Endothelial cell (in vitro differentiated cells): ENCODE data around the gene THEMIS2. TPM values are rescaled to one million over a fixed set of nuclear protein-coding genes. Genes with fewer than 3 reads are reported as not detected.
A peak's percentile ranks its signal among the peaks of the same experiment; 100 is the strongest.
"Not testable (repeated sequence)": the region's sequence is repeated elsewhere in the genome, so short reads cannot be mapped to it uniquely, and the experiment has no call there.

Experiments used
- DNase-seq: peaks from one replicate; pipeline ENCODE4 v3.0.0; 2021; ENCODE audit warnings: low spot score
- H3K27ac Mint-ChIP-seq: one replicate; pipeline ENCODE4 v1.8.0; 2021; ENCODE audit warnings: mixed read lengths, inconsistent platforms; ENCODE audit not compliant: unreplicated experiment
- H3K27me3 Mint-ChIP-seq: one replicate; pipeline ENCODE4 v1.8.0; 2021; ENCODE audit warnings: mild to moderate bottlenecking, moderate library complexity, mixed read lengths, inconsistent platforms; ENCODE audit not compliant: unreplicated experiment
- H3K36me3 Mint-ChIP-seq: one replicate; pipeline ENCODE4 v1.8.0; 2021; ENCODE audit warnings: mild to moderate bottlenecking, low read depth, mixed read lengths, inconsistent platforms; ENCODE audit not compliant: unreplicated experiment
- H3K4me1 Mint-ChIP-seq: one replicate; pipeline ENCODE4 v1.8.0; 2021; ENCODE audit warnings: mild to moderate bottlenecking, mixed read lengths, inconsistent platforms; ENCODE audit not compliant: unreplicated experiment
- H3K4me3 Mint-ChIP-seq: one replicate; pipeline ENCODE4 v1.8.0; 2021; ENCODE audit warnings: mild to moderate bottlenecking, mixed read lengths, inconsistent platforms; ENCODE audit not compliant: unreplicated experiment
- H3K9me3 Mint-ChIP-seq: one replicate; pipeline ENCODE4 v1.8.0; 2021; ENCODE audit warnings: mixed read lengths, inconsistent platforms; ENCODE audit not compliant: unreplicated experiment
- CTCF ChIP-seq: fragments of 200-600 bp; sonication (generic); IDR thresholded peaks from one replicate; pipeline ENCODE4 v1.5.0; 2021; ENCODE audit warnings: antibody characterized with exemption; ENCODE audit not compliant: unreplicated experiment
- long read RNA-seq: library from polyadenylated mRNA; unstranded; transcript quantifications from one replicate; pipeline ENCODE4 v2.0.0, GENCODE V29; 2020; ENCODE audit not compliant: unreplicated experiment
- total RNA-seq: library from RNA; stranded (reverse); fragmentation: NEBNext Ultra II Directional; extraction: Animal tissue kit (Norgen Biotek cat#: 25700); gene quantifications from one replicate; pipeline ENCODE4 v1.2.1, GENCODE V29; 2021; ENCODE audit not compliant: unreplicated experiment

THEMIS2 gene
- total RNA-seq: 9.6 TPM
- long read RNA-seq, partial matches to known transcripts: 0 of 2 reads
- long read RNA-seq, other reads (novel, unspliced or antisense): 1 of 2 reads

GRCh38 chr1:27872059-27872801 lies at the start of gene THEMIS2:
TSS of gene THEMIS2 (plus strand) at chr1:27872544. CDS start at chr1:27872572, 28 bp downstream.
- no peak for TF ChIP-seq CTCF
- no peaks in the 10 kb centered on the region for H3K36me3 Mint-ChIP-seq
- H3K9me3 Mint-ChIP-seq: no peaks in the 10 kb centered on the region
- peak; percentile 76 for DNase-seq
- peaks cover 14% of the 10 kb centered on the region for H3K4me1 Mint-ChIP-seq
- H3K27ac Mint-ChIP-seq: peak within 1 kb of the TSS; percentile 48
- H3K27me3 Mint-ChIP-seq: no peaks in the 10 kb centered on the region
- peak within 1 kb of the TSS; percentile 90 for H3K4me3 Mint-ChIP-seq

- Mint-ChIP-seq H3K36me3 (peaks cover 7% of the 10 kb centered on the region), H3K4me1 (no peaks in the 10 kb centered on the region), H3K27ac (no peak overlapping the region), H3K27me3 (peaks cover 1% of the 10 kb centered on the region), H3K4me3 (no peak overlapping the region), H3K9me3 (no peaks in the 10 kb centered on the region)
- DNase-seq: no peak
- TF ChIP-seq CTCF: no peak
These were observed 48.6 kb upstream of the THEMIS2 start for GRCh38 chr1:27823784-27824183.

GRCh38 chr1:27824411-27824810 lies 47.9 kb upstream of the THEMIS2 start:
- Mint-ChIP-seq H3K36me3 (peaks cover 5% of the 10 kb centered on the region), H3K9me3 (no peaks in the 10 kb centered on the region), H3K4me3 (no peak overlapping the region), H3K4me1 (no peaks in the 10 kb centered on the region), H3K27me3 (peaks cover 1% of the 10 kb centered on the region), H3K27ac (no peak overlapping the region)
- TF ChIP-seq CTCF: no peak
- DNase-seq: no peak

GRCh38 chr1:27829339-27829960 lies 42.9 kb upstream of the THEMIS2 start:
- H3K4me3 Mint-ChIP-seq: peak overlapping the region; percentile 79
- H3K27me3 Mint-ChIP-seq, H3K36me3 Mint-ChIP-seq, DNase-seq, H3K9me3 Mint-ChIP-seq: not testable (repeated sequence)
- H3K4me1 Mint-ChIP-seq: peaks cover 13% of the 10 kb centered on the region
- H3K27ac Mint-ChIP-seq: peak overlapping the region; percentile 57

- peak within 1 kb of the TSS; percentile 94 for H3K27ac Mint-ChIP-seq
- no peak for TF ChIP-seq CTCF
- H3K4me1 Mint-ChIP-seq: peaks cover 13% of the 10 kb centered on the region
- no peaks in the 10 kb centered on the region for H3K27me3 Mint-ChIP-seq
- peak within 1 kb of the TSS; percentile 94 for H3K4me3 Mint-ChIP-seq
- no peaks in the 10 kb centered on the region for H3K36me3 Mint-ChIP-seq
- no peaks in the 10 kb centered on the region for H3K9me3 Mint-ChIP-seq
- DNase-seq: peak; percentile 87
These were observed 41.5 kb upstream of the THEMIS2 start, which contains the start of gene PPP1R8 for GRCh38 chr1:27830621-27831440. TSS of gene PPP1R8 (plus strand) at chr1:27830782. CDS start at chr1:27830836, 54 bp downstream.
